Tongue (tissue), 2 donors: ENCODE results near the gene ZKSCAN3. TPM values are rescaled to one million over a fixed set of nuclear protein-coding genes. Genes with fewer than 3 reads are reported as not detected.

Experiments used
- small RNA-seq: library from RNA; depleted of rRNA; stranded (forward); fragments of <200 nt; gene quantifications from one replicate; pipeline ENCODE3, GENCODE V24; 2014; ENCODE audit warnings: low replicate concordance
- total RNA-seq: library from RNA; depleted of rRNA; stranded (reverse); fragments of >200 nt; gene quantifications from one replicate; pipeline ENCODE4 v1.2.3, GENCODE V29; 2014

ZKSCAN3 gene
- total RNA-seq, 1 donor from 2014 or later, result 9.8 TPM

Small RNA genes within 50 kb of the gene (small RNA-seq; reads per million reads assigned to genes)
- not detected for gene AL021997.1
- gene AL021997.2, result not detected
- not detected for gene RNU2-45P

Other genes starting within 250 kb of the ZKSCAN3 start
- 3.5 TPM for gene ZSCAN16, start 225.3 kb upstream of the ZKSCAN3 start, total RNA-seq
- 29.8 TPM for gene ZKSCAN8, start 208.1 kb upstream of the ZKSCAN3 start, total RNA-seq
- gene ZSCAN9, start 124.7 kb upstream of the ZKSCAN3 start, total RNA-seq, result 21.3 TPM
- 4.8 TPM for gene ZKSCAN4, start 97.7 kb upstream of the ZKSCAN3 start, total RNA-seq
- 0.62 TPM for gene NKAPL, start 90.7 kb upstream of the ZKSCAN3 start, total RNA-seq
- 20.5 TPM for gene ZSCAN26, start 82.8 kb upstream of the ZKSCAN3 start, total RNA-seq
- gene PGBD1, start 68.4 kb upstream of the ZKSCAN3 start, total RNA-seq, result 8.5 TPM
- gene ZSCAN31, start 13.8 kb upstream of the ZKSCAN3 start, total RNA-seq, result 14.3 TPM
- gene ZSCAN12, start 49.8 kb downstream of the ZKSCAN3 start, total RNA-seq, result 11.8 TPM
- gene ZSCAN23, start 93.5 kb downstream of the ZKSCAN3 start, total RNA-seq, result 7.3 TPM
- not detected for gene GPX6, start 165.8 kb downstream of the ZKSCAN3 start, total RNA-seq
- not detected for gene GPX5, start 175.9 kb downstream of the ZKSCAN3 start, total RNA-seq